ENCODE measurements around the gene MYH9.
A peak's percentile ranks its signal among the peaks of the same experiment; 100 is the strongest.

DNA sequence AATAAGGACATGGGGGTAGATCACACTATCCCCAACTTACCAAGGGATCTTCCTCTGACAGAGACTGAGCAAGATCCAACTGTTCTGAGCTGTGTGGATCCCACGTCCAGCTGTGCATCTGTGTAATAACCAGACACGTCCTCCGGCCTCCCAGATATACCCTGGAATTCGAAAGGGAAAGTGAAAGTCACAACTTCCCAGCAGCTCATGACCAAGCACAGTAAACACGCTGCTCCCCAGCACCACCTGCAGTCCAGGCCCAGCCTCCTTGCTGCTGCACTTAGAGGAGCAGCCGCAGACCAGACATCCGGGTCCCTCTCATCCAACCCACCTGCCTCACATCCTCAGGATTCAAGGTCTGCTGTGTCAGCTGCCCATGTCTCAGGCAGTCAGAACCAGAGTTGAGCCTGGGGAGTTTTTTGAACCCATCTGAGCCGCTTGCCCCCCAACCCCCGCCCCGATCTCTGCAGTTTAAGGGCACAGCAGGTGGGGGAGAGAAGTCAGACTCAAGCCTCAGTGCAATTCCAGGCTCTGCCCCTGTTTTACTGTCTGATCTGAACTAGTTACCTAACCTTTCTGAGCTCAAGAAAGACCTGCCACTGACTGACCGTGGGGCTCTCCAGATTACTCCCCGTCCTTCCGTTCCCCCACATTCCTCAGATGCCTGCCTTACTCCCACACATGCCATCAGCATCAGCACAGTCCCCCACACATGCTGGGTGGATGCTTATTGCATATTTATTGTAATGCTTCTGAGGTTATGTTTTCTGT is 148.2 kb downstream of the MYH9 start, which contains the start of gene APOL2:
- TF ChIP-seq CTCF (IDR thresholded peaks at IDR 0.05) (peak; percentile 67 to 86 (median 78)), EP300 (IDR thresholded peaks at IDR 0.05) (peak in 1 of 2 donors; percentile 96)
